HEK293 (cell line): ENCODE results near the gene RAP1GAP.

Experiments
- CTCF ChIA-PET: fragments of 350-600 bp; formaldehyde crosslinking; extraction: SDS; loops from one replicate; lab custom pipeline; 2021; ENCODE audit warnings: antibody characterized with exemption; lab: Yijun Ruan, JAX
- POLR2A ChIA-PET: fragments of 300-600 bp; formaldehyde crosslinking; extraction: SDS; loops from one replicate; lab custom pipeline; 2020; ENCODE audit warnings: antibody characterized with exemption, inconsistent platforms; lab: Yijun Ruan, JAX
- H3K27ac ChIP-seq: fragments of 200-500 bp; sonication (Bioruptor generic); 2 replicates; pipeline ENCODE4 v1.5.1; 2014; ENCODE audit warnings: low read depth, low read length, control low read depth, inconsistent platforms; ENCODE audit errors: extremely low read depth
- H3K36me3 ChIP-seq, 2 experiments: fragments of 200-500 bp in 1 of 2; sonication (Bioruptor generic) in 1 of 2; 1 replicate in 1 of 2; 2 replicates in 1 of 2; pipeline ENCODE4 v1.5.1; 2014 to 2017; ENCODE audit warnings: inconsistent platforms in 2 of 2, low read length in 2 of 2; ENCODE audit not compliant: control insufficient read depth in 2 of 2, insufficient read depth in 1 of 2
- H3K4me1 ChIP-seq: fragments of 200-500 bp; sonication (Bioruptor generic); 2 replicates; pipeline ENCODE4 v1.5.1; 2014; ENCODE audit warnings: mild to moderate bottlenecking, low read length, inconsistent platforms; ENCODE audit not compliant: control insufficient read depth, insufficient read depth
- H3K4me3 ChIP-seq: 2 replicates; pipeline ENCODE4 v1.5.1; 2011; ENCODE audit warnings: low read depth, mild to moderate bottlenecking, control low read depth, low read length, moderate library complexity
- H3K9me3 ChIP-seq: fragments of 200-500 bp; sonication (Bioruptor generic); 2 replicates; pipeline ENCODE4 v1.5.1; 2014; ENCODE audit warnings: low read depth, low read length, inconsistent platforms; ENCODE audit not compliant: control insufficient read depth, insufficient read depth
- IKZF3 ChIP-seq: fragments of 450-650 bp; IDR thresholded peaks from 2 replicates; pipeline ENCODE4 v1.5.0; 2018; ENCODE audit warnings: missing biosample characterization, mild to moderate bottlenecking, missing genetic modification characterization, moderate library complexity
- INSM2 ChIP-seq: fragments of 450-650 bp; formaldehyde crosslinking; IDR thresholded peaks from 2 replicates; pipeline ENCODE4 v1.5.1; 2016; ENCODE audit warnings: missing biosample characterization, missing genetic modification characterization
- MYNN ChIP-seq: fragments of 450-650 bp; formaldehyde crosslinking; IDR thresholded peaks from 2 replicates; pipeline ENCODE4 v1.5.1; 2016; ENCODE audit warnings: missing biosample characterization, missing genetic modification characterization, borderline replicate concordance
- PRDM4 ChIP-seq: fragments of 450-650 bp; formaldehyde crosslinking; IDR thresholded peaks from 2 replicates; pipeline ENCODE4 v1.5.1; 2017; ENCODE audit warnings: missing biosample characterization, missing genetic modification characterization
- REST ChIP-seq: fragments of 450-650 bp; formaldehyde crosslinking; IDR thresholded peaks from 2 replicates; pipeline ENCODE4 v1.5.1; 2016; ENCODE audit warnings: missing biosample characterization, missing genetic modification characterization
- ZBTB11 ChIP-seq: fragments of 450-650 bp; formaldehyde crosslinking; conservative IDR thresholded peaks from 2 replicates; pipeline ENCODE4 v1.5.1; 2016; ENCODE audit warnings: low read depth, missing biosample characterization, missing genetic modification characterization
- ZBTB7A ChIP-seq: fragments of 450-650 bp; formaldehyde crosslinking; IDR thresholded peaks from 2 replicates; pipeline ENCODE4 v1.5.1; 2016; ENCODE audit warnings: low read depth, missing biosample characterization, missing genetic modification characterization
- ZNF148 ChIP-seq: fragments of 450-650 bp; formaldehyde crosslinking; IDR thresholded peaks from 2 replicates; pipeline ENCODE4 v1.5.0; 2017; ENCODE audit warnings: missing biosample characterization, missing genetic modification characterization, borderline replicate concordance
- ZNF426 ChIP-seq: fragments of 450-650 bp; formaldehyde crosslinking; IDR thresholded peaks from 2 replicates; pipeline ENCODE4 v1.5.1; 2017; ENCODE audit warnings: missing biosample characterization, missing genetic modification characterization, mild to moderate bottlenecking, inconsistent platforms, moderate library complexity
- ZNF473 ChIP-seq: fragments of 450-650 bp; formaldehyde crosslinking; IDR thresholded peaks from 2 replicates; pipeline ENCODE4 v1.5.1; 2017; ENCODE audit warnings: missing biosample characterization, missing genetic modification characterization
- ZNF561 ChIP-seq: fragments of 450-650 bp; IDR thresholded peaks from 2 replicates; pipeline ENCODE4 v1.5.1; 2018; ENCODE audit warnings: missing biosample characterization, missing genetic modification characterization, borderline replicate concordance
- ZNF600 ChIP-seq: fragments of 450-650 bp; formaldehyde crosslinking; IDR thresholded peaks from 2 replicates; pipeline ENCODE4 v1.5.1; 2016; ENCODE audit warnings: missing biosample characterization, missing genetic modification characterization
- ZNF654 ChIP-seq: fragments of 450-650 bp; formaldehyde crosslinking; IDR thresholded peaks from 2 replicates; pipeline ENCODE4 v1.5.1; 2016; ENCODE audit warnings: low read depth, missing biosample characterization, missing genetic modification characterization
- ZNF670 ChIP-seq: fragments of 450-650 bp; formaldehyde crosslinking; IDR thresholded peaks from 2 replicates; pipeline ENCODE4 v1.5.1; 2016; ENCODE audit warnings: missing biosample characterization, missing genetic modification characterization, low read depth
- ZNF76 ChIP-seq: fragments of 450-650 bp; formaldehyde crosslinking; IDR thresholded peaks from 2 replicates; pipeline ENCODE4; 2016; ENCODE audit warnings: low read depth, missing biosample characterization, missing genetic modification characterization, borderline replicate concordance

The RAP1GAP gene

GRCh38 chr1:21618059-21618458 lies 51.1 kb downstream of the RAP1GAP start:
- Histone ChIP-seq H3K9me3 (no peaks in the 10 kb centered on the region), H3K4me1 (peaks cover 4% of the 10 kb centered on the region; the same call in 1 of the 2 replicates), H3K36me3 (no peaks in the 10 kb centered on the region), H3K27ac (no peak overlapping the region), H3K4me3 (no peak overlapping the region)
- ChIA-PET POLR2A (no interaction called here), CTCF (no interaction called here)
- TF ChIP-seq ZNF561 (tag by site-specific recombination) (no peak), ZBTB11 (tag by site-specific recombination) (no peak), ZNF148 (tag by site-specific recombination) (no peak), ZNF600 (tag by site-specific recombination) (no peak), ZNF654 (tag by site-specific recombination) (no peak), PRDM4 (no peak), ZNF426 (tag by site-specific recombination) (no peak), ZNF670 (tag by site-specific recombination) (no peak), MYNN (tag by site-specific recombination) (no peak), ZNF473 (tag by site-specific recombination) (no peak), ZBTB7A (tag by site-specific recombination) (no peak), ZNF76 (tag by site-specific recombination) (no peak), REST (no peak), INSM2 (tag by site-specific recombination) (no peak), IKZF3 (tag by site-specific recombination) (no peak)
